ENCODE results near the gene GABBR2.

GRCh38 chr9:98365227-98365669 lies 343.5 kb downstream of the GABBR2 start:
- peak; percentile 33 for TF ChIP-seq CTCF (IDR thresholded peaks at IDR 0.05)
- no peak for TF ChIP-seq EZH2 (IDR thresholded peaks at IDR 0.05; ENCODE audit: borderline replicate concordance, insufficient read depth, low read depth, low read length, poor library complexity, severe bottlenecking)

All from B cell (primary cell).